ENCODE measurements around the gene ZNF667. TPM values are rescaled to one million over a fixed set of nuclear protein-coding genes. Genes with fewer than 3 reads are reported as not detected.

Gene ZNF667
- 3.4 TPM for total RNA-seq (ENCODE audit: unreplicated experiment)
- long read RNA-seq, partial matches to known transcripts: 0 of 2 reads
- long read RNA-seq, other reads (novel, unspliced or antisense): 1 of 2 reads

DNA sequence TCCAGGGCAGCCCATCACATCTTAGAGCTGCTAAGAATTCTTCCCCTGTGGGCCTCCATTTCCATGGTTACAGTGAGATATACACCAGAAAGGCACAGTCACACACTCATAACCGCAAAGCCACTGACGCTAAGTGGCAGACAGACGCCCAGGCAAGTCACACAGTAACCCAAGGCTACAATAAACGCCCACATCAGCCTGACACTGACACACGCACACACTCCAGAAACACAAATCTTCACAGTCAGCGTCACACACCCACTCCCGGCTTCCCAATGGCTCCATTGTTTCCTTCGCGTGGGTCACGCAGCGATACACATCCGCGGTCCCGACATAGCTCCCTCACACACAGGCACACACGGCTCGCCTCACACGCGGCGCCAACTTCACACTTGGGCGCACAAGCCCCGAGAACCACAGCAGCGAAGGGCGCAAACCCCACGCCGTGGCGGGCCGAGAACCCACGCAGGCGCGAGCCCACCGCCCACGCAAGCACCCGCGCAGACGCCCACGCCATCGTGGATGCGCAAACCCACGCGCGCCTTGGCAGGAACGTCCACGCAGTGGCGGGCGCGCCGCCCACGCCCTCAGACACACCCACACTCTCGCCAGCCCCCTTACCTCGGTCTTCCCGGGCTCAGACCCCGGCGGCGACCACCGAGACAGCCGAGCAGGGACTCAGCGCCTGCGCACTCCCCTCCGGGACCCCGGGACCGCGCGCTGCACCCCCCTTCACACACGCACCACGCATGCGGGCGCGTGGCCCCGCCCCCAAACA is at the start of gene ZNF667:
ZNF667 (minus strand) TSS at position 695 of the 778 bp plus-strand sequence. CDS start 14,975 bp downstream, outside the sequence.
- H3K4me3 Mint-ChIP-seq (ENCODE audit: unreplicated experiment): peak within 1 kb of the TSS; percentile 97
- peak within 1 kb of the TSS; percentile 82 for H3K27ac Mint-ChIP-seq (ENCODE audit: unreplicated experiment)
- TF ChIP-seq, protein P1, sequence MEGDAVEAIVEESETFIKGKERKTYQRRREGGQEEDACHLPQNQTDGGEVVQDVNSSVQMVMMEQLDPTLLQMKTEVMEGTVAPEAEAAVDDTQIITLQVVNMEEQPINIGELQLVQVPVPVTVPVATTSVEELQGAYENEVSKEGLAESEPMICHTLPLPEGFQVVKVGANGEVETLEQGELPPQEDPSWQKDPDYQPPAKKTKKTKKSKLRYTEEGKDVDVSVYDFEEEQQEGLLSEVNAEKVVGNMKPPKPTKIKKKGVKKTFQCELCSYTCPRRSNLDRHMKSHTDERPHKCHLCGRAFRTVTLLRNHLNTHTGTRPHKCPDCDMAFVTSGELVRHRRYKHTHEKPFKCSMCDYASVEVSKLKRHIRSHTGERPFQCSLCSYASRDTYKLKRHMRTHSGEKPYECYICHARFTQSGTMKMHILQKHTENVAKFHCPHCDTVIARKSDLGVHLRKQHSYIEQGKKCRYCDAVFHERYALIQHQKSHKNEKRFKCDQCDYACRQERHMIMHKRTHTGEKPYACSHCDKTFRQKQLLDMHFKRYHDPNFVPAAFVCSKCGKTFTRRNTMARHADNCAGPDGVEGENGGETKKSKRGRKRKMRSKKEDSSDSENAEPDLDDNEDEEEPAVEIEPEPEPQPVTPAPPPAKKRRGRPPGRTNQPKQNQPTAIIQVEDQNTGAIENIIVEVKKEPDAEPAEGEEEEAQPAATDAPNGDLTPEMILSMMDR (IDR thresholded peaks at IDR 0.05; ENCODE audit: unreplicated experiment): no peak
- H3K36me3 Mint-ChIP-seq (ENCODE audit: low read depth, unreplicated experiment): peaks cover 18% of the 10 kb centered on the region
- peaks cover 14% of the 10 kb centered on the region for H3K27me3 Mint-ChIP-seq (ENCODE audit: unreplicated experiment)
- peaks cover 5% of the 10 kb centered on the region for H3K4me1 Mint-ChIP-seq (ENCODE audit: unreplicated experiment)
- peaks cover 42% of the 10 kb centered on the region for H3K9me3 Mint-ChIP-seq (ENCODE audit: unreplicated experiment)
- no peak for DNase-seq (ENCODE audit: low spot score)

DNA sequence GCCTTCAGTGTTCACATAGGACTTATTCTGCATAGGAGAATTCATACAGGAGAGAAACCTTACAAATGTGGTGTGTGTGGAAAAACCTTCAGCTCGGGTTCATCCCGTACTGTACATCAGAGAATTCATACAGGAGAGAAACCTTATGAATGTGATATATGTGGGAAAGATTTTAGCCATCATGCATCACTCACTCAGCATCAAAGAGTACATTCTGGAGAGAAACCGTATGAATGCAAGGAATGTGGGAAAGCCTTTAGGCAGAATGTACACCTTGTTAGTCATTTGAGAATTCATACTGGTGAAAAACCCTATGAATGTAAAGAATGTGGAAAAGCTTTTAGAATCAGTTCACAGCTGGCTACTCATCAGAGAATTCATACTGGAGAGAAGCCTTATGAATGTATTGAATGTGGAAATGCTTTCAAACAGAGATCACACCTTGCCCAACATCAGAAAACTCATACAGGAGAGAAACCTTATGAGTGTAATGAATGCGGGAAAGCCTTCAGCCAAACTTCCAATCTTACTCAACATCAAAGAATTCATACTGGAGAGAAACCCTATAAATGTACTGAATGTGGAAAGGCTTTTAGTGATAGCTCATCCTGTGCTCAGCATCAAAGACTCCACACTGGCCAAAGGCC is 48.2 kb upstream of the ZNF667 start:
- Mint-ChIP-seq H3K27me3 (ENCODE audit: unreplicated experiment) (peaks cover 3% of the 10 kb centered on the region), H3K9me3 (ENCODE audit: unreplicated experiment) (peaks cover 56% of the 10 kb centered on the region), H3K4me3 (ENCODE audit: unreplicated experiment) (no peak overlapping the region), H3K36me3 (ENCODE audit: low read depth, unreplicated experiment) (peaks cover 37% of the 10 kb centered on the region), H3K27ac (ENCODE audit: unreplicated experiment) (no peak overlapping the region), H3K4me1 (ENCODE audit: unreplicated experiment) (no peaks in the 10 kb centered on the region)
- TF ChIP-seq, protein P1 (IDR thresholded peaks at IDR 0.05; ENCODE audit: unreplicated experiment): no peak
- no peak for DNase-seq (ENCODE audit: low spot score)

DNA sequence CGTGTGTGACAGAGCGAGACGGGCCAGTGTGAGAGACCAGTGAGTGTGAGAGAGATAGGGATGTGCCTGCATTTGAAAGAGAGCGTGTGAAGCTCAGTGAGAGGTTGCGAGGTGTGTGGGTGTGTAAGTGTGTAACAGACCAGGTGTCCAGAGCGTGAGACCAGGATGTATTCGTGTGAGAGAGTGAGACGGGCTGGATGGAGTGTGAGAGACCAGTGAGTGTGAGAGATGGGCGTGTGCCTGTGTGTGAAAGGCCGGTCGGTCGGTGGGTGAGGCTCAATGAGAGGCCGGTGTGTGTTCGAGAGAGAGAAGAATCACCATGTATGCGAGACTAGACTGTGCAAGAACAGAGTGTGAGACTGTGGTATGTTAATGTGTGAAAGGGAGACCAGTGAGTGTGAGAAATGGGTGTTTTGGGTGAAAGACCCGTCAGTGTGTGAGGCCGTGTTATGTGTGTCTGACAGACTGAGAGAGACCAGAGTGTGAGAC is 31.2 kb upstream of the ZNF667 start:
- peaks cover 5% of the 10 kb centered on the region for H3K4me1 Mint-ChIP-seq (ENCODE audit: unreplicated experiment)
- peaks cover 6% of the 10 kb centered on the region for H3K36me3 Mint-ChIP-seq (ENCODE audit: low read depth, unreplicated experiment)
- H3K9me3 Mint-ChIP-seq (ENCODE audit: unreplicated experiment): peaks cover 8% of the 10 kb centered on the region
- H3K4me3 Mint-ChIP-seq (ENCODE audit: unreplicated experiment): no peak overlapping the region
- TF ChIP-seq, protein P1 (IDR thresholded peaks at IDR 0.05; ENCODE audit: unreplicated experiment): no peak
- peaks cover 4% of the 10 kb centered on the region for H3K27me3 Mint-ChIP-seq (ENCODE audit: unreplicated experiment)
- H3K27ac Mint-ChIP-seq (ENCODE audit: unreplicated experiment): no peak overlapping the region
- no peak for DNase-seq (ENCODE audit: low spot score)

DNA sequence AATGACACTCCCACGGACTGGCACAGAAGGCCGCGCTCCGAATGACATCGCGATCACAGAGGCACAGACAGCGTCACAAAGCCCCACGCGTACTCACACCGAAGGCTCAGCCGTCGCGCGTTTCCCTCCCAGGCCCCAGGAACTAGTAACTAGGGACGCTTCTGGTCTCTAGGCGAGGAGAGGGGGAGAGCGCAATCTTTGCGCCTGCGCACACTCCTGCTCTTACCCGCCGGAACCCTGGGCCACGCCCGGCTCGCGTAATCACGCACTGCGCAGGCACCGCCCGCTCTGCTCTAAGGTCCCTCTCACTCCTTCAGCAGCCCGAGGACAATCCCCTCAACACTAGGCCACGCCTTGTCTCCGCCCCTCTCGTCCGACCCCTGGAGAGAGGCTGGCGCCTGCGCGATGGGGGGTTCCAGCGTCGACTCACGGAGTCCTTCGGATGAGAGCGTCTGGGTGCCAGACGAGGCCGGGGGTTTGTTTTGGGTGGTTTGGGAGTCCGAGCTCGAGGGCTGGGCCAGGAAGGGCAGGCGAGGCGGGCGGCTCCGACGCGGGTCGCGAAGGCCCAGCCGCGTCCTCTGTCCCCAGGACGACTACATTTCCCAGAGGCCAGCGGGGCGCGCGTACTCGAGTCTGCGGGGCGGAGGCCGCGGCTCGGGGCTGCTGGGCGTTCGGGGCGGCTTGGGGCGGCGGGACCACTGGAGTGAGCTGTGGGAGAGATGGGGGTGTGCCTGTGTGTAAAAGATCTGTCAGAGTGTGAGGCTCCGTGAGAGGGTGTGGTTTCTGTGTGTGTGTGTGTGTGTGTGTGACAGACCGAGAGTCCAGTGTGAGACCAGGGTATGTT is 30.5 kb upstream of the ZNF667 start, which contains the start of gene ZNF471:
ZNF471 (plus strand) TSS at position 410 of the 844 bp plus-strand sequence. CDS start 3,717 bp downstream, outside the sequence.
- H3K27me3 Mint-ChIP-seq (ENCODE audit: unreplicated experiment): peaks cover 4% of the 10 kb centered on the region
- no peak within 1 kb of the TSS for H3K4me3 Mint-ChIP-seq (ENCODE audit: unreplicated experiment)
- peaks cover 12% of the 10 kb centered on the region for H3K9me3 Mint-ChIP-seq (ENCODE audit: unreplicated experiment)
- peak; percentile 83 for DNase-seq (ENCODE audit: low spot score)
- peaks cover 5% of the 10 kb centered on the region for H3K4me1 Mint-ChIP-seq (ENCODE audit: unreplicated experiment)
- H3K36me3 Mint-ChIP-seq (ENCODE audit: low read depth, unreplicated experiment): peaks cover 6% of the 10 kb centered on the region
- peak within 1 kb of the TSS; percentile 76 for H3K27ac Mint-ChIP-seq (ENCODE audit: unreplicated experiment)
- TF ChIP-seq, protein P1 (IDR thresholded peaks at IDR 0.05; ENCODE audit: unreplicated experiment): no peak

Measured in endothelial cell (in vitro differentiated cells).